ENCODE data around the gene MAST3.

GRCh38 chr19:18145391-18145999 is 47.9 kb downstream of the MAST3 start:
- TF ChIP-seq ZNF274 (IDR thresholded peaks at IDR 0.05; ENCODE audit: low read depth, low read length) (no peak), SUZ12 (IDR thresholded peaks at IDR 0.05; ENCODE audit: extremely low read depth, insufficient read depth, insufficient read length) (no peak)
